Left forelimb (tissue), 1 donor: ENCODE data around the gene LY6G6C.
A peak's percentile ranks its signal among the peaks of the same experiment; 100 is the strongest.

Source experiments
- DNase-seq: peaks from one replicate; pipeline ENCODE4 v3.0.0-alpha.2; 2018; ENCODE audit warnings: low spot score

LY6G6C gene

DNA sequence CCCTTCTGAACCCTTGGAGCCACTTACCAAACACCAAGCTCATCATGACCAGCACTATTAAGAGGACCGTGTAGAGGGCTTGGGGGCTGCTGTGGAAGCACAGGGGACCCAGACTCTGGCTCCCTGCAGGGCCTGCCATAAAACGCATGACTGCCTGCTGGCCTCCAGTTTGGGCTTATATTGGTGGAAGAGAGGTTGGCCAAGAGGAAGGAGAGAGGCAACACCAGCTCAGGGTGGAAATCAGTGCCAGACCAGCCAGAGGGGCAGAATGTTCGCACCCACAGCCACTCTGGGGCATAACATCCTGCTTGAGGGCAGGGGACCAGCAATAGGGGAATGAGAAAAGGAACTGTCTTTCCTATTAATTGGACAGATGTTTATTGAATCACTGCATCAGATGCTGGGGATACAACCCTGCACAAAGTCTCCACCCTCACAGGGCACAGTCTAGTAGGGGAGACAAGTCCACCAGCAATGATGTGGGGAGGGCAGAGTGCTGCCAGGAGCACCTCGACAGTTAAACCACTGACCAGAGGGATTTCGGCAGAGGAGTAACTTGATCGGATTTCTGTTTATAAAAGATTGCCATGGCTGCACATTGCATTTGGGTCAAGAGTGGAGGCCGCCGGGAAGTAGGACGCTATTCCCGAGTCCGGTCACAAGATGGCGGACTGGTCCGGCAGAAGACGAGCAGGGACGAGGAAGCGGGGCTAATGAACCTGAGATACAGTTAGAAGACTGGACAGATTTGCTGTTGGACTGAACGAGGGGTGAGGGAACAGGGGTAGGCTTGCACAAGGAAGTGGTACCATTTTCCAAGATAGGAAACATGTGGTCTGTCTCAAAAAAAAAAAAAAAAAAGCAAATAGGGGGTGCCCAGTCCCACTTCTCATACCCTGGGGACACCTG, 41.1 kb downstream of the LY6G6C start, which contains the start of gene LY6G5C:
Gene LY6G5C, minus strand, starts transcription at position 842 of the 909 bp plus-strand sequence. Its CDS starts 694 bp downstream, at position 148.
- DNase-seq, result peak; percentile 84

DNA sequence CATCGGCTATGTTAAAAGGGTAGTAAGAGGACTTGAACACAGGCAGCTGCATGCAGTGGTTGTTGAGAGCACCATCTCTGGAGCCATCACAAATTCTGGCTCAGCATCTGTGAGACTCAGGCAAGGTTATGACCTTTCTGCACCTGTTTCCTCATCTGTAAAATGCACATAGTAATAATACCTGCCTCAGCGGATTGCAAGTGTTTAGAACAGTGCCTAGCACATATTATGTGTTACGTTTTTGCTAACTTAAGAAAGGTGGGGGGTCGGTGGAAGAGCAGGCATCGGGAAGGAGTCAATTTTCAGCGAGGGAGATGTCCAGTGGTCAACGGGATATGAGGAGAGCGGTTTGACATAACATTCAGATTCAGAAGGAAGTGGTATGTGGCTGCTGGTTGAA, 43.6 kb downstream of the LY6G6C start:
- no peak for DNase-seq

DNA sequence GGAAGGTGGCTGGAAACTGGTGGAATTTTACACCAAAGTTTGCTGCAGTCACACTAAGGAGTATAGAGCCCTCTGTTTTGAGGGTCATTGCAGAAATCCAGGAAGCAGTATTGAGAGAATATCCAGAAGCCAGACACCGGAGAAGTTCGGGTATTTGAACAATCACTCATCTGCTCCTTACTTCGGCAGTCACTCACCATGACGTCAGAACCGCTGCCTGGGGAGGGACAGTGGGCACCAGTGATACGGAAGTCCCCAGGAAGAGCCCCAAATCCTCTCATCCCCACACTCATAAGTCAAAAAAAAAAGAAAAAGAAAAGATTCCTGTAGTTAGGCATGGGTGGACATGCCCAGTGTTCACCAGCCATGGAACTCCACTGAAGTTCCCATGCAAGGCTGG, 44.6 kb downstream of the LY6G6C start:
- DNase-seq, result no peak

GRCh38 chr6:31676322-31676903, 45.1 kb downstream of the LY6G6C start:
- no peak for DNase-seq

DNA sequence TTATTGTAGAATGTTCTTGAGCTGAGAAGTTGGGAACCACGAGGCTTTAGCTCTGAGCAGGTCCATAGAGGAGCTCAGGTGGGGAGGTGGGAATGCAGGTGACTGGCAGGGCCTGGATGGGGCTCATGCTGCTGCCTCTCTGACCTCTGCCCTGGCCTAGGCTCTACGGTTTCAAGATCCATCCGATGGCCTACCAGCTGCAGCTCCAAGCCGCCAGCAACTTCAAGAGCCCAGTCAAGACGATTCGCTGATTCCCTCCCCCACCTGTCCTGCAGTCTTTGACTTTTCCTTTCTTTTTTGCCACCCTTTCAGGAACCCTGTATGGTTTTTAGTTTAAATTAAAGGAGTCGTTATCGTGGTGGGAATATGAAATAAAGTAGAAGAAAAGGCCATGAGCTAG, 51.9 kb downstream of the LY6G6C start, which contains the start of gene LY6G5B:
Gene LY6G5B, plus strand, starts transcription at position 301 of the 400 bp plus-strand sequence. CDS start 975 bp downstream, outside the sequence.
- no peak for DNase-seq
